SK-N-SH (cell line): ENCODE results near the gene CNST. TPM values are rescaled to one million over a fixed set of nuclear protein-coding genes. Genes with fewer than 3 reads are reported as not detected.

ENCODE experiments used
- CTCF ChIA-PET: fragments of 300-600, 350-600 bp; formaldehyde crosslinking; extraction: SDS; loops from one replicate; lab custom pipeline; 2021; lab: Yijun Ruan, JAX
- POLR2A ChIA-PET: fragments of 350-600 bp; sonication (Branson Sonifier 250); formaldehyde crosslinking; extraction: SDS; loops from one replicate; lab custom pipeline; 2020; ENCODE audit warnings: antibody characterized with exemption, inconsistent platforms; lab: Yijun Ruan, JAX
- DNase-seq: peaks from one replicate; pipeline ENCODE4 v3.0.0; 2012
- H2AFZ ChIP-seq: fragments of 200-600 bp; sonication (generic); 2 replicates; pipeline ENCODE4 v1.8.1; 2016; ENCODE audit warnings: antibody characterized with exemption, mild to moderate bottlenecking, low read depth
- H3F3A ChIP-seq: fragments of 200-600 bp; sonication (generic); replicated peaks from 2 replicates; pipeline ENCODE3; 2016; ENCODE audit warnings: antibody characterized with exemption, mild to moderate bottlenecking; ENCODE audit not compliant: insufficient read depth
- H3K27ac ChIP-seq, 2 experiments: fragments of 200-500 bp in 1 of 2; fragments of 200-600 bp in 1 of 2; sonication (Bioruptor generic) in 1 of 2; sonication (generic), shearing (Covaris generic) in 1 of 2; 2 replicates each; pipeline versions ENCODE4 v1.5.1 to v1.6.1; 2014 to 2016; ENCODE audit warnings: low read depth in 2 of 2, inconsistent platforms in 1 of 2, low read length in 1 of 2, mild to moderate bottlenecking in 1 of 2, mixed read lengths in 1 of 2
- H3K27me3 ChIP-seq: fragments of 200-600 bp; sonication (generic), shearing (Covaris generic); 2 replicates; pipeline ENCODE4 v1.6.1; 2016; ENCODE audit warnings: mixed run types; ENCODE audit not compliant: insufficient read depth
- H3K36me3 ChIP-seq, 2 experiments: fragments of 200-500 bp in 1 of 2; fragments of 200-600 bp in 1 of 2; sonication (Bioruptor generic) in 1 of 2; sonication (generic) in 1 of 2; replicated peaks in 1 of 2; 2 replicates each; pipeline versions ENCODE3 to v1.5.1; 2014 to 2016; ENCODE audit warnings: low read length in 1 of 2, mild to moderate bottlenecking in 1 of 2; ENCODE audit not compliant: insufficient read depth in 2 of 2, control insufficient read depth in 1 of 2
- H3K4me1 ChIP-seq, 2 experiments: fragments of 200-500 bp in 1 of 2; fragments of 200-600 bp in 1 of 2; sonication (Bioruptor generic) in 1 of 2; sonication (generic), shearing (Covaris generic) in 1 of 2; 2 replicates each; pipeline versions ENCODE4 v1.5.1 to v1.6.1; 2014 to 2016; ENCODE audit warnings: low read depth in 1 of 2, low read length in 1 of 2, mixed run types in 1 of 2; ENCODE audit not compliant: insufficient read depth in 2 of 2, control insufficient read depth in 1 of 2
- H3K4me2 ChIP-seq: fragments of 200-600 bp; sonication (generic), shearing (Covaris generic); 2 replicates; pipeline ENCODE4 v1.6.1; 2017; ENCODE audit warnings: mixed run types
- H3K4me3 ChIP-seq, 2 experiments: fragments of 200-500 bp in 1 of 2; fragments of 200-600 bp in 1 of 2; sonication (Bioruptor generic) in 1 of 2; sonication (generic), shearing (Covaris generic) in 1 of 2; 2 replicates each; pipeline versions ENCODE4 v1.5.1 to v1.8.1; 2014 to 2016; ENCODE audit warnings: low read depth in 2 of 2, inconsistent platforms in 1 of 2, low read length in 1 of 2, mild to moderate bottlenecking in 1 of 2, mixed read lengths in 1 of 2, moderate library complexity in 1 of 2
- H3K79me2 ChIP-seq: fragments of 200-600 bp; sonication (generic); 2 replicates; pipeline ENCODE4 v1.8.1; 2017; ENCODE audit warnings: mild to moderate bottlenecking; ENCODE audit not compliant: insufficient read depth
- H3K9ac ChIP-seq: fragments of 200-600 bp; sonication (generic); 2 replicates; pipeline ENCODE4 v1.6.1; 2017; ENCODE audit warnings: mixed run types
- H3K9me2 ChIP-seq: fragments of 200-600 bp; sonication (generic); 2 replicates; pipeline ENCODE4 v1.6.1; 2017; ENCODE audit warnings: mixed run types
- H3K9me3 ChIP-seq: fragments of 200-600 bp; sonication (generic); 2 replicates; pipeline ENCODE4 v1.6.1; 2017; ENCODE audit warnings: mixed run types, mild to moderate bottlenecking, moderate library complexity
- H4K20me1 ChIP-seq: fragments of 200-600 bp; sonication (generic); 2 replicates; pipeline ENCODE4 v1.6.1; 2017; ENCODE audit warnings: mild to moderate bottlenecking, mixed run types; ENCODE audit not compliant: insufficient read depth
- ELF1 ChIP-seq: IDR thresholded peaks from 2 replicates; pipeline ENCODE4 v1.4.0; 2012
- EZH2phosphoT487 ChIP-seq: fragments of 200-600 bp; sonication (generic); IDR thresholded peaks from 2 replicates; pipeline ENCODE4 v1.6.1; 2017; ENCODE audit warnings: low read depth, mixed run types, mild to moderate bottlenecking, antibody characterized with exemption, moderate library complexity, borderline replicate concordance
- FOSL2 ChIP-seq: IDR thresholded peaks from 2 replicates; pipeline ENCODE4 v1.4.0; 2012; ENCODE audit warnings: low read depth, mild to moderate bottlenecking, moderate library complexity, borderline replicate concordance
- FOXM1 ChIP-seq: IDR thresholded peaks from 2 replicates; pipeline ENCODE4 v1.4.0; 2012; ENCODE audit warnings: low read depth, mild to moderate bottlenecking
- GABPA ChIP-seq: IDR thresholded peaks from 2 replicates; pipeline ENCODE4 v1.4.0; 2012; ENCODE audit warnings: low read depth, mild to moderate bottlenecking
- JUND ChIP-seq: IDR thresholded peaks from 2 replicates; pipeline ENCODE4 v1.4.0; 2012
- MEF2A ChIP-seq: IDR thresholded peaks from 2 replicates; pipeline ENCODE4 v1.4.0; 2012; ENCODE audit warnings: low read depth, borderline replicate concordance
- MXI1 ChIP-seq: IDR thresholded peaks from 2 replicates; pipeline ENCODE4 v1.6.1; 2012; ENCODE audit warnings: mild to moderate bottlenecking, low read depth, low read length, improper control_type of control experiment
- NFIC ChIP-seq: IDR thresholded peaks from 2 replicates; pipeline ENCODE4 v1.4.0; 2012; ENCODE audit warnings: borderline replicate concordance
- POLR2AphosphoS5 ChIP-seq: IDR thresholded peaks from 2 replicates; pipeline ENCODE4 v1.6.1; 2012; ENCODE audit warnings: low read depth, low read length
- RAD21 ChIP-seq: IDR thresholded peaks from 2 replicates; pipeline ENCODE4 v1.6.1; 2012; ENCODE audit warnings: mild to moderate bottlenecking, low read length
- RCOR1 ChIP-seq: fragments of 150-350 bp; IDR thresholded peaks from 2 replicates; pipeline ENCODE4 v1.6.1; 2017; ENCODE audit warnings: antibody characterized with exemption, low read length
- REST ChIP-seq: IDR thresholded peaks from 2 replicates; pipeline ENCODE4 v1.6.1; 2012; ENCODE audit warnings: mild to moderate bottlenecking, low read depth, low read length, moderate library complexity
- RXRA ChIP-seq: IDR thresholded peaks from 2 replicates; pipeline ENCODE4 v1.4.0; 2012; ENCODE audit warnings: low read depth, mild to moderate bottlenecking, borderline replicate concordance
- SIN3A ChIP-seq: IDR thresholded peaks from 2 replicates; pipeline ENCODE4 v1.6.1; 2012; ENCODE audit warnings: low read depth, mild to moderate bottlenecking, low read length, moderate library complexity, borderline replicate concordance
- SMC3 ChIP-seq: IDR thresholded peaks from 2 replicates; pipeline ENCODE4 v1.6.1; 2012; ENCODE audit warnings: low read depth, low read length, improper control_type of control experiment
- TAF1 ChIP-seq: IDR thresholded peaks from 2 replicates; pipeline ENCODE4 v1.6.1; 2012; ENCODE audit warnings: low read depth, mild to moderate bottlenecking, low read length, moderate library complexity, borderline replicate concordance
- TCF12 ChIP-seq: IDR thresholded peaks from 2 replicates; pipeline ENCODE4 v1.4.0; 2012
- TEAD4 ChIP-seq: IDR thresholded peaks from 2 replicates; pipeline ENCODE4 v1.4.0; 2012; ENCODE audit warnings: mild to moderate bottlenecking, borderline replicate concordance; ENCODE audit not compliant: insufficient read depth
- USF2 ChIP-seq: fragments of 150-350 bp; IDR thresholded peaks from 2 replicates; pipeline ENCODE4 v1.6.1; 2017; ENCODE audit warnings: antibody characterized with exemption, low read length, low read depth, borderline replicate concordance
- YY1 ChIP-seq: IDR thresholded peaks from 2 replicates; pipeline ENCODE4 v1.4.0; 2012; ENCODE audit warnings: low read depth, mild to moderate bottlenecking
- ZBTB33 ChIP-seq: IDR thresholded peaks from 2 replicates; pipeline ENCODE4 v1.4.0; 2012; ENCODE audit warnings: low read depth, borderline replicate concordance
- WGBS: methylation state at CpG from one replicate; pipeline ENCODE4 v1.1.6; 2017; ENCODE audit warnings: low lambda C conversion rate; 5-methylcytosine and 5-hydroxymethylcytosine counted together
- polyA plus RNA-seq, 3 experiments: library from polyadenylated mRNA; depleted of rRNA; stranded (reverse); fragments of >200 nt; gene quantifications; 2 replicates each; pipeline ENCODE4 v1.2.3, GENCODE V29; 2012

The CNST gene
- polyA plus RNA-seq, 1 of the 3 experiments (the other 2 are of a cell fraction): 21.7 TPM

- TF ChIP-seq USF2 (no peak), JUND (no peak), TCF12 (no peak), ZBTB33 (no peak), RXRA (no peak), ELF1 (no peak), POLR2AphosphoS5 (no peak), YY1 (no peak), SIN3A (no peak)
These were observed 132.3 kb downstream of the CNST start (continued) for GRCh38 chr1:246698466-246699094.

- peaks cover 5% of the 10 kb centered on the region for H3F3A ChIP-seq
- no peaks in the 10 kb centered on the region for H3K9me2 ChIP-seq
- H3K4me2 ChIP-seq: peak overlapping the region; percentile 62
- H3K36me3 ChIP-seq: no peaks in the 10 kb centered on the region
- peak overlapping the region; percentile 25 to 45; a peak in 3 of 4 replicates for H3K4me3 ChIP-seq
- peak overlapping the region; percentile 39 to 69 for H3K27ac ChIP-seq
- WGBS: 9% methylated on average over 18 of the region's 18 CpGs
- H3K27me3 ChIP-seq: no peaks in the 10 kb centered on the region
- H3K9me3 ChIP-seq: no peaks in the 10 kb centered on the region
- H4K20me1 ChIP-seq: no peaks in the 10 kb centered on the region
- peak overlapping the region; percentile 97 for H2AFZ ChIP-seq
- no peaks in the 10 kb centered on the region; a peak in 1 of 4 replicates for H3K4me1 ChIP-seq
- POLR2A ChIA-PET: no interaction called here
- H3K79me2 ChIP-seq: no peaks in the 10 kb centered on the region; the same call in 1 of the 2 replicates
- peak overlapping the region; percentile 65 for H3K9ac ChIP-seq
- CTCF ChIA-PET: interaction anchor here (0.8 to 3.2 kb wide), 5 partner anchors 9 to 203 kb away, joined by 3 to 18 read pairs (median 3); no protein-coding TSS in a partner anchor
- peak; percentile 86 for DNase-seq
- TF ChIP-seq GABPA (no peak), TAF1 (no peak), FOSL2 (no peak), RAD21 (peak; percentile 84), REST (no peak), TCF12 (no peak), JUND (no peak), EZH2phosphoT487 (no peak), ELF1 (peak; percentile 68), FOXM1 (no peak), SMC3 (peak; percentile 80), ZBTB33 (no peak), POLR2AphosphoS5 (no peak), MEF2A (peak; percentile 91), RCOR1 (no peak), TEAD4 (no peak), NFIC (no peak), MXI1 (no peak), SIN3A (no peak)
These were observed 133.0 kb downstream of the CNST start for GRCh38 chr1:246699095-246699735.
